ENCODE measurements around the gene CKAP5. TPM values are rescaled to one million over a fixed set of nuclear protein-coding genes. Genes with fewer than 3 reads are reported as not detected.

The CKAP5 gene
- total RNA-seq, 2 experiments from 2014 or later, result 161 to 243 TPM

- BruUV-seq (replicated peaks), result no TSS peak
- no peaks in the 10 kb centered on the region for H4K20me1 ChIP-seq (ENCODE audit: insufficient read depth, low read length)
- POLR2A ChIA-PET, result no interaction called here
These were observed 117.4 kb downstream of the CKAP5 start for GRCh38 chr11:46728659-46729040.

GRCh38 chr11:46727952-46728658 lies 118.0 kb downstream of the CKAP5 start:
- H4K20me1 ChIP-seq (ENCODE audit: insufficient read depth, low read length), result no peaks in the 10 kb centered on the region
- no peaks in the 10 kb centered on the region for H3K79me2 ChIP-seq (ENCODE audit: insufficient read depth, low read depth, low read length)
- H3K36me3 ChIP-seq (ENCODE audit: insufficient read depth, low read length), result no peaks in the 10 kb centered on the region
- H3K4me1 ChIP-seq (ENCODE audit: insufficient read depth, low read length, poor library complexity, severe bottlenecking), result peaks cover 9% of the 10 kb centered on the region
- H3K27ac ChIP-seq (ENCODE audit: low read depth, low read length, poor library complexity, severe bottlenecking), result no peak overlapping the region
- ChIA-PET POLR2A (no interaction called here), CTCF (ENCODE audit: unreplicated experiment) (no interaction called here)
- BruUV-seq (replicated peaks), result no TSS peak
- no peak for TF ChIP-seq EZH2phosphoT487 (IDR thresholded peaks at IDR 0.05; ENCODE audit: borderline replicate concordance, low read depth, low read length)
- TF ChIP-seq CTCF (conservative IDR thresholded peaks at IDR 0.05; ENCODE audit: low read length), result no peak
- intact Hi-C loops (cut with micrococcal nuclease; ENCODE audit: unreplicated experiment), result no loop called here
- H3K9me3 ChIP-seq (ENCODE audit: low read length), result no peaks in the 10 kb centered on the region
- H3K4me2 ChIP-seq (ENCODE audit: low read length), result no peak overlapping the region
- H3K9me2 ChIP-seq (ENCODE audit: insufficient read depth, low read length), result no peaks in the 10 kb centered on the region
- no peak for DNase-seq (ENCODE audit: low spot score)
- H2AFZ ChIP-seq (ENCODE audit: low read length), result no peak overlapping the region
- no peak overlapping the region for H3K4me3 ChIP-seq (ENCODE audit: low read depth, low read length, poor library complexity, severe bottlenecking)

More at GRCh38 chr11:46728659-46729040, 117.4 kb downstream of the CKAP5 start:
- DNase-seq (ENCODE audit: low spot score), result no peak
- Histone ChIP-seq H3K9me2 (ENCODE audit: insufficient read depth, low read length) (no peaks in the 10 kb centered on the region), H3K36me3 (ENCODE audit: insufficient read depth, low read length) (no peaks in the 10 kb centered on the region), H3K9me3 (ENCODE audit: low read length) (no peaks in the 10 kb centered on the region), H2AFZ (ENCODE audit: low read length) (no peak overlapping the region), H3K79me2 (ENCODE audit: insufficient read depth, low read depth, low read length) (no peaks in the 10 kb centered on the region), H3K4me1 (ENCODE audit: insufficient read depth, low read length, poor library complexity, severe bottlenecking) (peaks cover 9% of the 10 kb centered on the region), H3K27ac (ENCODE audit: low read depth, low read length, poor library complexity, severe bottlenecking) (no peak overlapping the region), H3K4me2 (ENCODE audit: low read length) (no peak overlapping the region), H3K4me3 (ENCODE audit: low read depth, low read length, poor library complexity, severe bottlenecking) (no peak overlapping the region)
- TF ChIP-seq CTCF (conservative IDR thresholded peaks at IDR 0.05; ENCODE audit: low read length), result no peak
- TF ChIP-seq EZH2phosphoT487 (IDR thresholded peaks at IDR 0.05; ENCODE audit: borderline replicate concordance, low read depth, low read length), result no peak
- CTCF ChIA-PET (ENCODE audit: unreplicated experiment), result no interaction called here
- intact Hi-C loops (cut with micrococcal nuclease; ENCODE audit: unreplicated experiment), result no loop called here

- Histone ChIP-seq H3K9me2 (ENCODE audit: insufficient read depth, low read length) (no peaks in the 10 kb centered on the region), H3K4me2 (ENCODE audit: low read length) (no peak overlapping the region), H3K36me3 (ENCODE audit: insufficient read depth, low read length) (no peaks in the 10 kb centered on the region), H3K4me3 (ENCODE audit: low read depth, low read length, poor library complexity, severe bottlenecking) (no peak overlapping the region), H2AFZ (ENCODE audit: low read length) (no peak overlapping the region), H3K27ac (ENCODE audit: low read depth, low read length, poor library complexity, severe bottlenecking) (no peak overlapping the region), H3K9me3 (ENCODE audit: low read length) (no peaks in the 10 kb centered on the region), H3K79me2 (ENCODE audit: insufficient read depth, low read depth, low read length) (no peaks in the 10 kb centered on the region), H4K20me1 (ENCODE audit: insufficient read depth, low read length) (no peaks in the 10 kb centered on the region), H3K4me1 (ENCODE audit: insufficient read depth, low read length, poor library complexity, severe bottlenecking) (peaks cover 9% of the 10 kb centered on the region)
- POLR2A ChIA-PET, result no interaction called here
- no TSS peak for BruUV-seq (replicated peaks)
- no peak for TF ChIP-seq CTCF (conservative IDR thresholded peaks at IDR 0.05; ENCODE audit: low read length)
- TF ChIP-seq EZH2phosphoT487 (IDR thresholded peaks at IDR 0.05; ENCODE audit: borderline replicate concordance, low read depth, low read length), result no peak
- intact Hi-C loops (cut with micrococcal nuclease; ENCODE audit: unreplicated experiment), result no loop called here
- DNase-seq (ENCODE audit: low spot score), result no peak
- CTCF ChIA-PET (ENCODE audit: unreplicated experiment), result no interaction called here
These were observed 119.7 kb downstream of the CKAP5 start for GRCh38 chr11:46726206-46726862.
